Activated CD8-positive, alpha-beta T cell treated with anti-CD3 and anti-CD28 coated beads for 36 hours (primary cell): ENCODE results near the gene STAC2. TPM values are rescaled to one million over a fixed set of nuclear protein-coding genes. Genes with fewer than 3 reads are reported as not detected.
A peak's percentile ranks its signal among the peaks of the same experiment; 100 is the strongest.

Experiments
- ATAC-seq: fragments of 200-7000 bp; cut with Tn5 transposase; one replicate; pipeline ENCODE4 v1.10.0; 2021; ENCODE audit warnings: mild to moderate bottlenecking, moderate library complexity
- CTCF ChIA-PET: fragments of 350-600 bp; sonication (Branson Sonifier 250); formaldehyde crosslinking; loops from one replicate; lab custom pipeline; 2021; ENCODE audit warnings: antibody characterized with exemption; lab: Charles Lee
- POLR2A ChIA-PET: fragments of 350-600 bp; sonication (Branson Sonifier 250); formaldehyde crosslinking; loops from one replicate; lab custom pipeline; 2021; ENCODE audit warnings: antibody characterized with exemption; lab: Charles Lee
- DNase-seq: peaks from one replicate; pipeline ENCODE4 v3.0.0-alpha.2; 2020
- H3K27ac Mint-ChIP-seq: one replicate; pipeline ENCODE4 v1.8.0; 2021; ENCODE audit warnings: mild to moderate bottlenecking, mixed read lengths
- H3K27me3 Mint-ChIP-seq: one replicate; pipeline ENCODE4 v1.8.0; 2021; ENCODE audit warnings: mixed read lengths
- H3K36me3 Mint-ChIP-seq: one replicate; pipeline ENCODE4 v1.8.0; 2021; ENCODE audit warnings: low read depth, mixed read lengths
- H3K4me1 Mint-ChIP-seq: one replicate; pipeline ENCODE4 v1.8.0; 2021; ENCODE audit warnings: low read depth, mixed read lengths
- H3K4me3 Mint-ChIP-seq: one replicate; pipeline ENCODE4 v1.8.0; 2021; ENCODE audit warnings: mild to moderate bottlenecking, moderate library complexity, mixed read lengths
- H3K9me3 Mint-ChIP-seq: one replicate; pipeline ENCODE4 v1.8.0; 2021; ENCODE audit warnings: mixed read lengths
- CTCF ChIP-seq: fragments of 200-600 bp; IDR thresholded peaks from one replicate; pipeline ENCODE4 v1.8.0; 2022; ENCODE audit warnings: antibody characterized with exemption, mild to moderate bottlenecking
- intact Hi-C: fragments of 100-400 bp; cut with micrococcal nuclease; formaldehyde crosslinking; loops from one replicate; pipeline ENCODE4 v1.10.0; 2022
- total RNA-seq, 2 experiments: library from RNA; stranded (reverse); gene quantifications; one replicate each; pipeline ENCODE4 v1.2.3, GENCODE V29; 2021

Gene STAC2
- total RNA-seq, 2 experiments from 2014 or later = 0.47 to 0.56 TPM

GRCh38 chr17:39212841-39213480, 12.8 kb downstream of the STAC2 start:
- Mint-ChIP-seq H3K4me3 (no peak overlapping the region), H3K4me1 (peaks cover 27% of the 10 kb centered on the region), H3K9me3 (no peaks in the 10 kb centered on the region), H3K27ac (no peak overlapping the region), H3K36me3 (no peaks in the 10 kb centered on the region), H3K27me3 (peaks cover 2% of the 10 kb centered on the region)
- POLR2A ChIA-PET = interaction anchor here (0.8 to 1.2 kb wide), 2 partner anchors 13 to 59 kb away, joined by 3 to 4 read pairs; partner anchors contain the start of gene RPL19
- CTCF ChIA-PET = interaction anchor here (27.4 kb wide), 1 partner anchor 22 kb away, joined by 516 read pairs; no protein-coding TSS in a partner anchor
- no peak for TF ChIP-seq CTCF
- DNase-seq (no peak), ATAC-seq (no peak)
- intact Hi-C loops = no loop called here

DNA sequence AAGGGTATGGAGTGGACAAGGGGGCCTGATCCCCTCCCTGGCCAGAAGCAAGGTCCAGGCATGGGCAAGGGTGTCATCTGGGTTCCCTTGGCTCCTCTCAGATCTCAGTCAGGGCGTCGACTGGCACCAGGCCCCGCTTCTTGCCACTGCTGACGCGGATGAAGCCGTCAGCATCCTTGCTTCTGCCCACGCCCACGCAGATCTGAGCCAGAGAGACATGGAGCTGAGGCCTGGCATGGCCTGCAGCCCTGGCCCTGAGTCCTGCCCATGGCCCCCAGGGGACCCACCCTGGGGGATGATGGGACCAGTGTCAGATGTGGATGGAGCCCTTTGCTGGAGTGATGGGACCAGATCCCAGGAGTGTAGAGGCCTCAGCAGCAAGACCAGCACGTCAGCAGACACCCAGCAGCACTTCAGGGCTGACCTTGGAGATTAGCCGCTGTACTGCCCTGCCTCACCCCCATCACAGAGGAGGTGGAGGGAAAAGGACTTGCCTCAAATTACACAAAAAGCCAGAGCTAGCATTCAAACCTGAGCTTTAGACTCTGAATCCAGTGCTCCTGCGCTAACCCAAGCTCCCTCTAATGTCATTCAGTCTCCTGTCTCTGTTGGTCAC, 13.4 kb downstream of the STAC2 start:
- POLR2A ChIA-PET = interaction anchor here (0.7 to 1.2 kb wide), 3 partner anchors 12 to 58 kb away, joined by 3 to 4 read pairs (median 3); partner anchors contain the start of gene RPL19
- Mint-ChIP-seq H3K36me3 (no peaks in the 10 kb centered on the region), H3K27me3 (peaks cover 2% of the 10 kb centered on the region), H3K4me1 (peaks cover 33% of the 10 kb centered on the region), H3K27ac (no peak overlapping the region), H3K9me3 (no peaks in the 10 kb centered on the region), H3K4me3 (no peak overlapping the region)
- ATAC-seq (no peak), DNase-seq (no peak)
- TF ChIP-seq CTCF = no peak
- intact Hi-C loops = no loop called here
- CTCF ChIA-PET = interaction anchor here (27.4 kb wide), 1 partner anchor 23 kb away, joined by 516 read pairs; no protein-coding TSS in a partner anchor

DNA sequence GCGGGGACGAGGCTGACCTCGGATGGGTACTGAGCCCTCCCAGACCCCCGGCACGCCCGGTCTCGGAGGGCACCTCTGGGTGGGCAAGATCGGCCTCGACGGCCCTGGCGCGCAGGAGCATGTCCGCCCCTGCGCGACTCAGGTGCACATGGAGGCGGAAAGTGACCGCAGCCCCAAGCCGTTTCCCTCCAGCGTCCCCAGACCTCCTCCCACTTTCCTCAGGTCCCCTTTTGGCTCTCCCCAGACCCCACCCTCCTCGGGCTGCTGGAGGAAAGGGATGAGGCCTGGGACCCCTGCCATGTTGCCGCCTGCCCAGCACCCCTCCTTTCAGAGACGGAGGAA, 15.7 kb downstream of the STAC2 start:
- Mint-ChIP-seq H3K4me1 (peaks cover 38% of the 10 kb centered on the region), H3K27me3 (no peaks in the 10 kb centered on the region), H3K4me3 (peak overlapping the region; percentile 44), H3K9me3 (no peaks in the 10 kb centered on the region), H3K27ac (peak overlapping the region; percentile 76), H3K36me3 (peaks cover 2% of the 10 kb centered on the region)
- POLR2A ChIA-PET = interaction anchor here (1.3 to 2.8 kb wide), 5 partner anchors 10 to 57 kb away, joined by 6 to 16 read pairs (median 7); partner anchors contain the start of gene RPL19
- ATAC-seq (no peak), DNase-seq (no peak)
- intact Hi-C loops = no loop called here
- no peak for TF ChIP-seq CTCF
- CTCF ChIA-PET = interaction anchor here (1.0 to 27.4 kb wide), 4 partner anchors 16 to 44 kb away, joined by 3 to 516 read pairs (median 108); partner anchors contain the start of genes ARL5C and STAC2

GRCh38 chr17:39209317-39210092, 16.2 kb downstream of the STAC2 start:
- peak; percentile 92 for DNase-seq
- H3K36me3 Mint-ChIP-seq = peaks cover 7% of the 10 kb centered on the region
- H3K9me3 Mint-ChIP-seq = no peaks in the 10 kb centered on the region
- intact Hi-C loops = loop anchor here (10.0 kb wide), 1 partner anchor 195 kb away; the partner anchor contains the start of gene FBXL20
- ChIA-PET POLR2A (interaction anchor here (1.3 to 2.8 kb wide), 8 partner anchors 9 to 57 kb away, joined by 3 to 16 read pairs (median 6); partner anchors contain the start of gene RPL19), CTCF (interaction anchor here (1.0 to 27.4 kb wide), 7 partner anchors 9 to 226 kb away, joined by 3 to 516 read pairs (median 23); partner anchors contain the start of genes ARL5C, RPL19 and STAC2)
- H3K27me3 Mint-ChIP-seq = no peaks in the 10 kb centered on the region
- ATAC-seq = peak; percentile 86
- TF ChIP-seq CTCF = no peak
- H3K4me3 Mint-ChIP-seq = peak overlapping the region; percentile 44
- H3K4me1 Mint-ChIP-seq = peaks cover 38% of the 10 kb centered on the region
- H3K27ac Mint-ChIP-seq = peak overlapping the region; percentile 77
